ENCODE results near the gene RFK.

- TF ChIP-seq POLR2AphosphoS5 (IDR thresholded peaks at IDR 0.05) = no peak
- no peak for TF ChIP-seq CTCF (IDR thresholded peaks at IDR 0.05)
- no peak for TF ChIP-seq POLR2A (IDR thresholded peaks at IDR 0.05)
- TF ChIP-seq EP300 (IDR thresholded peaks at IDR 0.05) = no peak
Measured at GRCh38 chr9:76443887-76444286, 49.7 kb upstream of the RFK start.

Measured in stomach (tissue), 4 donors.